HCT116 (cell line): Measurements from ENCODE around the gene WHRN. TPM values are rescaled to one million over a fixed set of nuclear protein-coding genes. Genes with fewer than 3 reads are reported as not detected.
A peak's percentile ranks its signal among the peaks of the same experiment; 100 is the strongest.

Source experiments
- ATAC-seq: fragments of 200-7000 bp; cut with Tn5 transposase; 2 replicates; pipeline ENCODE4 v1.9.1; 2020; ENCODE audit warnings: mild to moderate bottlenecking, moderate library complexity
- BruUV-seq: library from RNA; stranded (reverse); fragments of 400-500 nt; replicated peaks from 2 replicates; lab custom pipeline; 2021; lab: Mats Ljungman, UMichigan
- CTCF ChIA-PET: fragments of 300-600 bp; sonication (Branson Sonifier 250); formaldehyde crosslinking; loops from one replicate; lab custom pipeline; 2021; ENCODE audit warnings: antibody characterized with exemption; lab: Charles Lee
- POLR2A ChIA-PET: fragments of 300-600, 350-600 bp; sonication (Branson Sonifier 250); formaldehyde crosslinking; loops from one replicate; lab custom pipeline; 2021; ENCODE audit warnings: antibody characterized with exemption; lab: Charles Lee
- RAD21 ChIA-PET, 2 experiments: fragments of 300-600 bp; sonication (Branson Sonifier 250); formaldehyde crosslinking; loops; one replicate each; lab custom pipeline; 2023; ENCODE audit warnings: low total read pairs in 2 of 2; ENCODE audit not compliant: uncharacterized antibody in 2 of 2, unreplicated experiment in 2 of 2, low non-redundant PET in 1 of 2; lab: Charles Lee
- DNase-seq: peaks from one replicate; pipeline ENCODE4 v3.0.0-alpha.2; 2010; ENCODE audit warnings: low read depth, low spot score
- H2AFZ ChIP-seq: fragments of 200-600 bp; shearing (Covaris generic), sonication (generic); 2 replicates; pipeline ENCODE4 v1.6.1; 2017; ENCODE audit warnings: low read depth, mixed run types, mixed read lengths, antibody characterized with exemption, low read length; ENCODE audit not compliant: poor library complexity, severe bottlenecking
- H3K27ac ChIP-seq: 2 replicates; pipeline ENCODE4 v1.5.1; 2012; ENCODE audit warnings: low read depth, low read length
- H3K27me3 ChIP-seq: fragments of 200-600 bp; sonication (generic); 2 replicates; pipeline ENCODE4 v1.6.1; 2016; ENCODE audit warnings: mixed run types, low read length, mixed read lengths; ENCODE audit not compliant: insufficient read depth
- H3K36me3 ChIP-seq, 2 experiments: fragments of 200-500 bp in 1 of 2; fragments of 200-600 bp in 1 of 2; sonication (Bioruptor generic) in 1 of 2; sonication (generic) in 1 of 2; 2 replicates each; pipeline versions ENCODE4 v1.5.1 to v1.6.1; 2014 to 2016; ENCODE audit warnings: low read length in 2 of 2, inconsistent platforms in 1 of 2, mixed read lengths in 1 of 2, mixed run types in 1 of 2; ENCODE audit not compliant: insufficient read depth in 2 of 2, control insufficient read depth in 1 of 2
- H3K4me1 ChIP-seq, 2 experiments: fragments of 200-600 bp in 1 of 2; sonication (generic) in 1 of 2; 2 replicates each; pipeline versions ENCODE4 v1.5.1 to v1.6.1; 2012 to 2017; ENCODE audit warnings: low read length in 2 of 2, inconsistent platforms in 1 of 2, mild to moderate bottlenecking in 1 of 2, mixed read lengths in 1 of 2, mixed run types in 1 of 2, moderate library complexity in 1 of 2; ENCODE audit not compliant: insufficient read depth in 2 of 2, control insufficient read depth in 1 of 2
- H3K4me2 ChIP-seq: fragments of 200-600 bp; sonication (generic); 2 replicates; pipeline ENCODE4 v1.6.1; 2017; ENCODE audit warnings: mixed run types, low read length, mixed read lengths
- H3K4me3 ChIP-seq, 2 experiments: fragments of 200-600 bp in 1 of 2; sonication (generic) in 1 of 2; replicated peaks in 1 of 2; 2 replicates each; pipeline ENCODE4 v1.5.1; 2011 to 2016; ENCODE audit warnings: low read length in 2 of 2, control low read depth in 1 of 2, low read depth in 1 of 2, mild to moderate bottlenecking in 1 of 2, mixed read lengths in 1 of 2, mixed run types in 1 of 2
- H3K79me2 ChIP-seq: fragments of 200-600 bp; sonication (generic); 2 replicates; pipeline ENCODE4 v1.6.1; 2017; ENCODE audit warnings: mild to moderate bottlenecking, mixed run types, low read length, moderate library complexity, mixed read lengths; ENCODE audit not compliant: insufficient read depth
- H3K9ac ChIP-seq: fragments of 200-600 bp; sonication (generic); 2 replicates; pipeline ENCODE4 v1.6.1; 2016; ENCODE audit warnings: low read length, mixed read lengths
- H3K9me2 ChIP-seq: fragments of 200-600 bp; sonication (generic), shearing (Covaris generic); 2 replicates; pipeline ENCODE4 v1.6.1; 2017; ENCODE audit warnings: mixed run types, mild to moderate bottlenecking, moderate library complexity; ENCODE audit not compliant: insufficient read depth
- H3K9me3 ChIP-seq, 2 experiments: fragments of 200-500 bp in 1 of 2; fragments of 200-600 bp in 1 of 2; sonication (Bioruptor generic) in 1 of 2; sonication (generic) in 1 of 2; 2 replicates each; pipeline ENCODE4 v1.6.1; 2014 to 2017; ENCODE audit warnings: low read length in 2 of 2, mixed read lengths in 2 of 2, inconsistent platforms in 1 of 2, low read depth in 1 of 2, mild to moderate bottlenecking in 1 of 2, mixed run types in 1 of 2, moderate library complexity in 1 of 2; ENCODE audit not compliant: control insufficient read depth in 1 of 2, insufficient read depth in 1 of 2
- H4K20me1 ChIP-seq: fragments of 200-600 bp; sonication (generic), shearing (Covaris generic); 2 replicates; pipeline ENCODE4 v1.6.1; 2017; ENCODE audit warnings: mixed run types, mild to moderate bottlenecking, moderate library complexity; ENCODE audit not compliant: insufficient read depth
- ATF3 ChIP-seq: IDR thresholded peaks from 2 replicates; pipeline ENCODE4 v1.6.1; 2012
- CEBPB ChIP-seq: IDR thresholded peaks from 2 replicates; pipeline ENCODE4 v1.6.1; 2012; ENCODE audit warnings: low read depth
- ELF1 ChIP-seq: IDR thresholded peaks from 2 replicates; pipeline ENCODE4 v1.6.1; 2012; ENCODE audit warnings: low read depth, borderline replicate concordance
- EZH2 ChIP-seq: fragments of 200-600 bp; sonication (generic); IDR thresholded peaks from 2 replicates; pipeline ENCODE4 v1.6.1; 2017; ENCODE audit warnings: antibody characterized with exemption, mixed run types
- EZH2phosphoT487 ChIP-seq: fragments of 200-600 bp; IDR thresholded peaks from 2 replicates; pipeline ENCODE4 v1.6.1; 2018; ENCODE audit warnings: antibody characterized with exemption, borderline replicate concordance
- JUND ChIP-seq: IDR thresholded peaks from 2 replicates; pipeline ENCODE4 v1.6.1; 2012
- POLR2A ChIP-seq: IDR thresholded peaks from 2 replicates; pipeline ENCODE4 v1.7.0; 2011; ENCODE audit warnings: borderline replicate concordance; ENCODE audit not compliant: insufficient read depth, insufficient read length; ENCODE audit errors: extremely low read depth
- POLR2AphosphoS5 ChIP-seq: IDR thresholded peaks from 2 replicates; pipeline ENCODE4 v1.6.1; 2011; ENCODE audit warnings: mild to moderate bottlenecking, low read depth, low read length, moderate library complexity
- RAD21 ChIP-seq: IDR thresholded peaks from 2 replicates; pipeline ENCODE4 v1.6.1; 2012; ENCODE audit warnings: low read depth, mild to moderate bottlenecking
- SIN3A ChIP-seq: IDR thresholded peaks from 2 replicates; pipeline ENCODE4 v1.6.1; 2012; ENCODE audit warnings: low read depth
- ZFX ChIP-seq: fragments of 450-650 bp; IDR thresholded peaks from 2 replicates; pipeline ENCODE4 v1.6.1; 2017
- ZNF274 ChIP-seq: fragments of 200-500 bp; sonication (Bioruptor generic); IDR thresholded peaks from 2 replicates; pipeline ENCODE4 v1.6.1; 2014; ENCODE audit warnings: mild to moderate bottlenecking, low read depth, low read length, inconsistent platforms
- intact Hi-C: fragments of 100-400 bp; cut with micrococcal nuclease; formaldehyde crosslinking; loops from 2 replicates; pipeline ENCODE4 v1.10.0; 2022
- total RNA-seq: library from RNA; stranded (reverse); gene quantifications from one replicate; pipeline ENCODE4 v1.2.1, GENCODE V29; 2021; ENCODE audit not compliant: unreplicated experiment

The WHRN gene
- total RNA-seq, 1 experiment from 2014 or later: 12.8 TPM

GRCh38 chr9:114501796-114502682 is 3.2 kb downstream of the WHRN start:
- BruUV-seq: TSS peak; percentile 5
- intact Hi-C loops: no loop called here
- no peak for DNase-seq
- no peak for ATAC-seq
- Histone ChIP-seq H3K36me3 (no peaks in the 10 kb centered on the region), H3K27me3 (peaks cover 4% of the 10 kb centered on the region), H3K4me3 (no peak overlapping the region), H3K9ac (no peak overlapping the region), H3K27ac (no peak overlapping the region), H3K4me1 (peaks cover 4 to 32% of the 10 kb centered on the region in 2 experiments; a peak in 3 of 4 replicates), H2AFZ (no peak overlapping the region), H3K4me2 (no peak overlapping the region; the same call in 1 of the 2 replicates), H4K20me1 (no peaks in the 10 kb centered on the region), H3K79me2 (peaks cover 3% of the 10 kb centered on the region; the same call in 1 of the 2 replicates), H3K9me3 (no peaks in the 10 kb centered on the region), H3K9me2 (no peaks in the 10 kb centered on the region)
- ChIA-PET RAD21 (no interaction called here), CTCF (interaction anchor here (1.0 kb wide), 1 partner anchor 151 kb away, joined by 3 read pairs; no protein-coding TSS in a partner anchor), POLR2A (interaction anchor here (0.9 kb wide), 1 partner anchor 86 kb away, joined by 3 read pairs; the partner anchor contains the start of gene ATP6V1G1)
- TF ChIP-seq CEBPB: no peak
- no peak for TF ChIP-seq EZH2
- no peak for TF ChIP-seq POLR2A
- TF ChIP-seq POLR2AphosphoS5: no peak
- TF ChIP-seq ZFX: no peak
- no peak for TF ChIP-seq JUND
- TF ChIP-seq ZNF274: no peak

GRCh38 chr9:114500697-114501292 is 4.5 kb downstream of the WHRN start:
- no peaks in the 10 kb centered on the region for H3K9me3 ChIP-seq
- H3K4me1 ChIP-seq: peaks cover under 1 to 26% of the 10 kb centered on the region in 2 experiments; a peak in 3 of 4 replicates
- intact Hi-C loops: no loop called here
- H3K4me3 ChIP-seq: no peak overlapping the region
- BruUV-seq: no TSS peak
- no peak overlapping the region for H3K27ac ChIP-seq
- H3K36me3 ChIP-seq: no peaks in the 10 kb centered on the region
- TF ChIP-seq ELF1: no peak
- TF ChIP-seq EZH2phosphoT487: no peak
- TF ChIP-seq SIN3A: no peak
- TF ChIP-seq RAD21: no peak
- TF ChIP-seq ATF3: no peak
- TF ChIP-seq POLR2AphosphoS5: no peak
- TF ChIP-seq CEBPB: no peak
- ATAC-seq (no peak), DNase-seq (no peak)
- H3K9ac ChIP-seq: no peak overlapping the region
- ChIA-PET CTCF (interaction anchor here (1.0 to 1.5 kb wide), 2 partner anchors 12 to 153 kb away, joined by 3 read pairs; no protein-coding TSS in a partner anchor), POLR2A (no interaction called here), RAD21 (no interaction called here)
- H2AFZ ChIP-seq: no peak overlapping the region
- peaks cover 3% of the 10 kb centered on the region; the same call in 1 of the 2 replicates for H3K79me2 ChIP-seq
- no peaks in the 10 kb centered on the region for H3K9me2 ChIP-seq
- H4K20me1 ChIP-seq: no peaks in the 10 kb centered on the region
- no peak overlapping the region for H3K4me2 ChIP-seq
- no peaks in the 10 kb centered on the region for H3K27me3 ChIP-seq
